ENCODE measurements around the gene CCDC71. TPM values are rescaled to one million over a fixed set of nuclear protein-coding genes. Genes with fewer than 3 reads are reported as not detected.

The CCDC71 gene
- total RNA-seq, 2 experiments from 2014 or later, result 14.7 to 16.0 TPM

DNA sequence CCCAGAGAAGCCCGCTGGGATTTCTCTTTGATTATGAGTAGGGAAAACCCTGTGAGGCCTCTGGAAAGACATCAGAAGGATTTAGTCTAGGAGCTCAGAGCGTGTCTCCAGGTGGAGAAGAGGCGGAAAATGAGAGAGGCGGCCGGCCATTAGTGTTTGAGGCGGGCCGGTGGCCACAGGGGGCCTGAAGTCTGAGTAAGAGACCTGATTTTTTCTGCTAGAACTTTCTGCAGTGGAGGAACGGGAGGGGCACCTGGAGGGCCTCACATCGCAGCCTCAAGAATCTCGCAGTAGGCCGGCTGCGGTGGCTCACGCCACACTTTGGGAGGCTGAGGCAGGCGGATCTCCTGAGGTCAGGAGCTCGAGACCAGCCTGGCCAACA is 33.8 kb upstream of the CCDC71 start:
- H3K36me3 ChIP-seq (ENCODE audit: insufficient read depth, low read length), result no peaks in the 10 kb centered on the region
- H3K4me1 ChIP-seq (ENCODE audit: insufficient read depth, low read length), result no peaks in the 10 kb centered on the region
- H3K27ac ChIP-seq (ENCODE audit: low read depth in 1 of 2, low read length in 2 of 2), result no peak overlapping the region
- POLR2A ChIA-PET, result no interaction called here
- Mint-ChIP-seq H3K4me3 (no peak overlapping the region), H3K27me3 (peaks cover 22% of the 10 kb centered on the region), H3K9me3 (no peaks in the 10 kb centered on the region), H3K36me3 (ENCODE audit: low read depth) (no peaks in the 10 kb centered on the region), H3K27ac (no peak overlapping the region), H3K4me1 (ENCODE audit: low read depth) (no peaks in the 10 kb centered on the region)
- peaks cover 0 to 12% of the 10 kb centered on the region in 2 experiments for H3K9me3 ChIP-seq (ENCODE audit: control insufficient read depth in 1 of 2, insufficient read depth in 1 of 2, low read length in 2 of 2)
- no peak overlapping the region for H3K4me3 ChIP-seq (ENCODE audit: low read length)
- TF ChIP-seq, protein P1, sequence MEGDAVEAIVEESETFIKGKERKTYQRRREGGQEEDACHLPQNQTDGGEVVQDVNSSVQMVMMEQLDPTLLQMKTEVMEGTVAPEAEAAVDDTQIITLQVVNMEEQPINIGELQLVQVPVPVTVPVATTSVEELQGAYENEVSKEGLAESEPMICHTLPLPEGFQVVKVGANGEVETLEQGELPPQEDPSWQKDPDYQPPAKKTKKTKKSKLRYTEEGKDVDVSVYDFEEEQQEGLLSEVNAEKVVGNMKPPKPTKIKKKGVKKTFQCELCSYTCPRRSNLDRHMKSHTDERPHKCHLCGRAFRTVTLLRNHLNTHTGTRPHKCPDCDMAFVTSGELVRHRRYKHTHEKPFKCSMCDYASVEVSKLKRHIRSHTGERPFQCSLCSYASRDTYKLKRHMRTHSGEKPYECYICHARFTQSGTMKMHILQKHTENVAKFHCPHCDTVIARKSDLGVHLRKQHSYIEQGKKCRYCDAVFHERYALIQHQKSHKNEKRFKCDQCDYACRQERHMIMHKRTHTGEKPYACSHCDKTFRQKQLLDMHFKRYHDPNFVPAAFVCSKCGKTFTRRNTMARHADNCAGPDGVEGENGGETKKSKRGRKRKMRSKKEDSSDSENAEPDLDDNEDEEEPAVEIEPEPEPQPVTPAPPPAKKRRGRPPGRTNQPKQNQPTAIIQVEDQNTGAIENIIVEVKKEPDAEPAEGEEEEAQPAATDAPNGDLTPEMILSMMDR (IDR thresholded peaks at IDR 0.05), result no peak
- DNase-seq (no peak), ATAC-seq (ENCODE audit: poor library complexity) (no peak)
- intact Hi-C loops (cut with DNase I, micrococcal nuclease), result no loop called here
- H3K27me3 ChIP-seq (ENCODE audit: control insufficient read depth in 1 of 2, insufficient read depth in 2 of 2, low read length in 2 of 2), result peaks cover 0 to 9% of the 10 kb centered on the region in 2 experiments
- CTCF ChIA-PET, result no interaction called here

DNA sequence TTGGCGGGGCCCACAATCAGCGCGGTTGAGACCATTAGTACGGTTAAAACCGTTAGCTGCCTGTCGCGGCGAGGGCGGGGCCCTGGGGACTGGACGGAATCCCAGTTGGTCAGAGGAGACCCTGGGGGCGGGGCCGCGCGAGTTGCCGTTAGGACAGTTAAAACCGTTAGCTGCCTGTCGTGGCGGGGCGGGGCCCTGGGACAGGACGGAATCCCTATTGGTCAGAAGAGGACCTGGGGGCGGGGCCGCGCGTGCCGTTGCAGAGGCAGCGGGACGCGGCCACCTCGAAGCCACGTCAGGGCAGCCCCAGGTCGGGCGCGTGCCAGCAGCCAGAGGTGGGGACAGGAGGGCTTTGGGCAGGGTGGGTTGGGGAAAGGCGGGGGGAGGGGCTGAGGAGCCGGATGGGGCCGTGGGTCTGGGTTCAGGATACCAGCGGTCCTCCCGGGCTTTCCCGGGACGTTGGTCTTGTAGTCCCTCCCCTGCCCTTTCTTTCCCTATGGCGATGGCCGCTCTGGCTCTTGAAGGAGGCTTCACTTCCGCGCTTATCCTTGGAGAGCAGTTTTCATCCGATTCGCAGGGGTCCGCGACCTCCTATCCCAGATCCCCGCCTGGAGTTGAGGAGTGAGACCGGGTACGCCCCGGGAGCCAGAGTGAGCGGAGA is 33.2 kb upstream of the CCDC71 start:
- Histone ChIP-seq H3K27me3 (ENCODE audit: control insufficient read depth in 1 of 2, insufficient read depth in 2 of 2, low read length in 2 of 2) (peaks cover 0 to 9% of the 10 kb centered on the region in 2 experiments), H3K4me1 (ENCODE audit: insufficient read depth, low read length) (no peaks in the 10 kb centered on the region), H3K27ac (ENCODE audit: low read depth in 1 of 2, low read length in 2 of 2) (no peak overlapping the region), H3K36me3 (ENCODE audit: insufficient read depth, low read length) (no peaks in the 10 kb centered on the region), H3K4me3 (ENCODE audit: low read length) (no peak overlapping the region), H3K9me3 (ENCODE audit: control insufficient read depth in 1 of 2, insufficient read depth in 1 of 2, low read length in 2 of 2) (peaks cover 0 to 12% of the 10 kb centered on the region in 2 experiments)
- ATAC-seq (ENCODE audit: poor library complexity) (no peak), DNase-seq (peak in 2 of 14 experiments; percentile 12 to 23)
- POLR2A ChIA-PET, result no interaction called here
- Mint-ChIP-seq H3K27me3 (peaks cover 20% of the 10 kb centered on the region), H3K27ac (no peak overlapping the region), H3K4me1 (ENCODE audit: low read depth) (no peaks in the 10 kb centered on the region), H3K4me3 (no peak overlapping the region), H3K9me3 (no peaks in the 10 kb centered on the region), H3K36me3 (ENCODE audit: low read depth) (no peaks in the 10 kb centered on the region)
- intact Hi-C loops (cut with DNase I, micrococcal nuclease), result no loop called here
- CTCF ChIA-PET, result no interaction called here
- TF ChIP-seq, protein P1 (IDR thresholded peaks at IDR 0.05), result no peak

DNA sequence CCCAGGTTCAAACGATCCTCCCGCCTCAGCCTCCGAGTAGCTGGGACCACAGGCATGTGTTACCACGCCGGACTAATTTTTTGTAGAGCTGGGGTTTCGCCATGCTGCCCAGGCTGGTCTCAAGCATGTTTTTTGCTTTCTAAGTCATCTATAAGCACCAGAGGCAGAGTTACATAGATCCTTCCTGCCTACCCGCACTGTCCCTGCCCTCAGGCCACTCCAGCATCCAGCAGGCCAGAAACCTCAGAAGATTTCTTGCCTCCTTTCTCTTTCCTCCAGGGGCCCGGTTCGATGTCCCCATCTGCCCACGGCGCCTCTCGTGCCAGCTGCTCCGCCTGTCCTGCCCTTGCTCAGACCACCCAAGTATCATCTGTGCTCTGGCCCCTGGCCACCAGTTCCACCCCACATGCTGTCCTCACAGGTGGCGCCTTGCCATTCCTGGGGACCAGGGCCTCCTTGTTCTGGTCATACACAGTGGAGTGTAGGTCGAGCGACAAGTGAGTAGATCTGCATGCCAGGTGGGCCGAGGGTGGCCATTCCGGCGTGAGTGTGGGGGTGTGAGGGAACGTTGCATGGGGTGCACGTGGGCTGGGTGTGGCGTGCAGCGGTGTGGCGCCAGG is 32.6 kb upstream of the CCDC71 start:
- ATAC-seq (ENCODE audit: poor library complexity), result no peak
- peaks cover 0 to 9% of the 10 kb centered on the region in 2 experiments for H3K27me3 ChIP-seq (ENCODE audit: control insufficient read depth in 1 of 2, insufficient read depth in 2 of 2, low read length in 2 of 2)
- TF ChIP-seq, protein P1 (IDR thresholded peaks at IDR 0.05), result no peak
- Mint-ChIP-seq H3K27me3 (peaks cover 17% of the 10 kb centered on the region), H3K27ac (no peak overlapping the region), H3K4me1 (ENCODE audit: low read depth) (no peaks in the 10 kb centered on the region), H3K36me3 (ENCODE audit: low read depth) (no peaks in the 10 kb centered on the region), H3K9me3 (no peaks in the 10 kb centered on the region), H3K4me3 (no peak overlapping the region)
- no peak for DNase-seq
- no peak overlapping the region for H3K27ac ChIP-seq (ENCODE audit: low read depth in 1 of 2, low read length in 2 of 2)
- H3K4me3 ChIP-seq (ENCODE audit: low read length), result no peak overlapping the region
- intact Hi-C loops (cut with DNase I, micrococcal nuclease), result no loop called here
- H3K4me1 ChIP-seq (ENCODE audit: insufficient read depth, low read length), result no peaks in the 10 kb centered on the region
- ChIA-PET CTCF (no interaction called here), POLR2A (no interaction called here)
- H3K36me3 ChIP-seq (ENCODE audit: insufficient read depth, low read length), result no peaks in the 10 kb centered on the region
- H3K9me3 ChIP-seq (ENCODE audit: control insufficient read depth in 1 of 2, insufficient read depth in 1 of 2, low read length in 2 of 2), result peaks cover 0 to 12% of the 10 kb centered on the region in 2 experiments

All from CD4-positive, alpha-beta T cell (primary cell).